ENCODE measurements around the gene SCIMP. TPM values are rescaled to one million over a fixed set of nuclear protein-coding genes. Genes with fewer than 3 reads are reported as not detected.
A peak's percentile ranks its signal among the peaks of the same experiment; 100 is the strongest.

SCIMP gene
- total and polyA plus RNA-seq, 9 of the 15 experiments (the other 6 are each of a cell fraction or from before 2014, with no cell fraction given) = 0.01 to 0.11 (median 0.04) TPM; not detected in 6

DNA sequence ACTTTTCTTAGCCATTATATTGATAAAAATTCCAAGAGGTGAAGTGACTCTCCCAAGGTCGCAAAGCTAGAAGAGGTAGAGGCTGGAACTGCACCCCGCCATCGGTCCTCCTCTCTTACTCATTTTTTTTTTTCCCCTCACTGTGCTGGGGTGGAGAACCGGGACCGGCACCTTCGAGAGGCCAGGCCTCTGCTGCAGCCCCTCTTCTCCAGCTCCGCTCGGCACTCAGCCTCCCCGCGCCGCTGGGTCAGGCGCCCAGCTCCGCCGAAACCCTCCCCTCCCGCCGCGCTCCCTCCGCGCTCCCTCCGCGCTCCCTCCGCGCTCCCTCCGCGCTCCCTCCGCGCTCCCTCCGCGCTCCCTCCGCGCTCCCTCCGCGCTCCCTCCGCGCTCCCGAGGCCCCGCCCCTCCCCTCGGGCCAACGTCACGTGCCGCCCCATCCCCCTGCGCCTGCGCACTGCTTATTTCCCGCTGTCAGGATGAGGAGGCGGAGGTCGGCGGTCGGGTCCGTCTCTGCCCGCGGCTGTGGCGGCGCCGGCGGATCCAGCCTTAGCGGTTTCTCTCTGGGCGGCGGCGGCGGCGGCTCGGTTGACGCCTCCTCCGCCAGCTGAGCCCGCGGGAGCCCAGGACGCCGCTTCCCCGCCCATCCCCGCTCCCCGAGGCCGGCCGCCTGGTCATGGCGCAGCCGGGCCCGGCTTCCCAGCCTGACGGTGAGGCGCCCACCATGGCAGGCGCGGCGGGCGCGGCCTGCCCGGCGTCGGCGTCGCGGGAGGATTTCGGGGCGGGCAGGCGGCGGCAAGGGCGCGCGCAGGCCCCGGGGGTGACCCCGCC is 47.4 kb upstream of the SCIMP start, which contains the start of gene RABEP1 (continued):
- TF ChIP-seq, protein P1, sequence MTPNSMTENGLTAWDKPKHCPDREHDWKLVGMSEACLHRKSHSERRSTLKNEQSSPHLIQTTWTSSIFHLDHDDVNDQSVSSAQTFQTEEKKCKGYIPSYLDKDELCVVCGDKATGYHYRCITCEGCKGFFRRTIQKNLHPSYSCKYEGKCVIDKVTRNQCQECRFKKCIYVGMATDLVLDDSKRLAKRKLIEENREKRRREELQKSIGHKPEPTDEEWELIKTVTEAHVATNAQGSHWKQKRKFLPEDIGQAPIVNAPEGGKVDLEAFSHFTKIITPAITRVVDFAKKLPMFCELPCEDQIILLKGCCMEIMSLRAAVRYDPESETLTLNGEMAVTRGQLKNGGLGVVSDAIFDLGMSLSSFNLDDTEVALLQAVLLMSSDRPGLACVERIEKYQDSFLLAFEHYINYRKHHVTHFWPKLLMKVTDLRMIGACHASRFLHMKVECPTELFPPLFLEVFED (CRISPR knock-in tag; conservative IDR thresholded peaks at IDR 0.05) = no peak
- TF ChIP-seq, protein P2, sequence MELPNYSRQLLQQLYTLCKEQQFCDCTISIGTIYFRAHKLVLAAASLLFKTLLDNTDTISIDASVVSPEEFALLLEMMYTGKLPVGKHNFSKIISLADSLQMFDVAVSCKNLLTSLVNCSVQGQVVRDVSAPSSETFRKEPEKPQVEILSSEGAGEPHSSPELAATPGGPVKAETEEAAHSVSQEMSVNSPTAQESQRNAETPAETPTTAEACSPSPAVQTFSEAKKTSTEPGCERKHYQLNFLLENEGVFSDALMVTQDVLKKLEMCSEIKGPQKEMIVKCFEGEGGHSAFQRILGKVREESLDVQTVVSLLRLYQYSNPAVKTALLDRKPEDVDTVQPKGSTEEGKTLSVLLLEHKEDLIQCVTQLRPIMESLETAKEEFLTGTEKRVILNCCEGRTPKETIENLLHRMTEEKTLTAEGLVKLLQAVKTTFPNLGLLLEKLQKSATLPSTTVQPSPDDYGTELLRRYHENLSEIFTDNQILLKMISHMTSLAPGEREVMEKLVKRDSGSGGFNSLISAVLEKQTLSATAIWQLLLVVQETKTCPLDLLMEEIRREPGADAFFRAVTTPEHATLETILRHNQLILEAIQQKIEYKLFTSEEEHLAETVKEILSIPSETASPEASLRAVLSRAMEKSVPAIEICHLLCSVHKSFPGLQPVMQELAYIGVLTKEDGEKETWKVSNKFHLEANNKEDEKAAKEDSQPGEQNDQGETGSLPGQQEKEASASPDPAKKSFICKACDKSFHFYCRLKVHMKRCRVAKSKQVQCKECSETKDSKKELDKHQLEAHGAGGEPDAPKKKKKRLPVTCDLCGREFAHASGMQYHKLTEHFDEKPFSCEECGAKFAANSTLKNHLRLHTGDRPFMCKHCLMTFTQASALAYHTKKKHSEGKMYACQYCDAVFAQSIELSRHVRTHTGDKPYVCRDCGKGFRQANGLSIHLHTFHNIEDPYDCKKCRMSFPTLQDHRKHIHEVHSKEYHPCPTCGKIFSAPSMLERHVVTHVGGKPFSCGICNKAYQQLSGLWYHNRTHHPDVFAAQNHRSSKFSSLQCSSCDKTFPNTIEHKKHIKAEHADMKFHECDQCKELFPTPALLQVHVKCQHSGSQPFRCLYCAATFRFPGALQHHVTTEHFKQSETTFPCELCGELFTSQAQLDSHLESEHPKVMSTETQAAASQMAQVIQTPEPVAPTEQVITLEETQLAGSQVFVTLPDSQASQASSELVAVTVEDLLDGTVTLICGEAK (IDR thresholded peaks at IDR 0.05) = 0 out of 2 replicates have a peak, but pooled peaks have one; percentile 27
- TF ChIP-seq, protein P2 (CRISPR knock-in tag; IDR thresholded peaks at IDR 0.05) = no peak
- no peak for TF ChIP-seq ZNF561 (CRISPR knock-in tag; conservative IDR thresholded peaks at IDR 0.05)
- TF ChIP-seq ZNF644 (tag; IDR thresholded peaks at IDR 0.05; ENCODE audit: low read depth) = peak; percentile 34; the same call in 1 of the 2 replicates
- peak; percentile 99 for TF ChIP-seq PCBP1 (IDR thresholded peaks at IDR 0.05; ENCODE audit: low read depth, low read length, poor library complexity, severe bottlenecking)
- TF ChIP-seq, protein P3, sequence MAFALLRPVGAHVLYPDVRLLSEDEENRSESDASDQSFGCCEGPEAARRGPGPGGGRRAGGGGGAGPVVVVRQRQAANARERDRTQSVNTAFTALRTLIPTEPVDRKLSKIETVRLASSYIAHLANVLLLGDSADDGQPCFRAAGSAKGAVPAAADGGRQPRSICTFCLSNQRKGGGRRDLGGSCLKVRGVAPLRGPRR (CRISPR knock-in tag; IDR thresholded peaks at IDR 0.05) = no peak
- TF ChIP-seq SIN3A (IDR thresholded peaks at IDR 0.05; ENCODE audit: borderline replicate concordance in 2 of 2, control insufficient read depth in 1 of 2, low read depth in 2 of 2, low read length in 2 of 2) = peak in 1 of 2 experiments; percentile 50; a peak in 1 of 4 replicates
- peak in 1 of 3 experiments; percentile 13 for TF ChIP-seq YY1 (IDR thresholded peaks at IDR 0.05; ENCODE audit: borderline replicate concordance in 1 of 3, control insufficient read depth in 1 of 3, extremely low read depth in 1 of 3, insufficient read depth in 3 of 3, insufficient read length in 1 of 3, insufficient replicate concordance in 2 of 3, low read depth in 1 of 3, low read length in 2 of 3)
